ENCODE measurements around the gene RAB11A.

Gene RAB11A

DNA sequence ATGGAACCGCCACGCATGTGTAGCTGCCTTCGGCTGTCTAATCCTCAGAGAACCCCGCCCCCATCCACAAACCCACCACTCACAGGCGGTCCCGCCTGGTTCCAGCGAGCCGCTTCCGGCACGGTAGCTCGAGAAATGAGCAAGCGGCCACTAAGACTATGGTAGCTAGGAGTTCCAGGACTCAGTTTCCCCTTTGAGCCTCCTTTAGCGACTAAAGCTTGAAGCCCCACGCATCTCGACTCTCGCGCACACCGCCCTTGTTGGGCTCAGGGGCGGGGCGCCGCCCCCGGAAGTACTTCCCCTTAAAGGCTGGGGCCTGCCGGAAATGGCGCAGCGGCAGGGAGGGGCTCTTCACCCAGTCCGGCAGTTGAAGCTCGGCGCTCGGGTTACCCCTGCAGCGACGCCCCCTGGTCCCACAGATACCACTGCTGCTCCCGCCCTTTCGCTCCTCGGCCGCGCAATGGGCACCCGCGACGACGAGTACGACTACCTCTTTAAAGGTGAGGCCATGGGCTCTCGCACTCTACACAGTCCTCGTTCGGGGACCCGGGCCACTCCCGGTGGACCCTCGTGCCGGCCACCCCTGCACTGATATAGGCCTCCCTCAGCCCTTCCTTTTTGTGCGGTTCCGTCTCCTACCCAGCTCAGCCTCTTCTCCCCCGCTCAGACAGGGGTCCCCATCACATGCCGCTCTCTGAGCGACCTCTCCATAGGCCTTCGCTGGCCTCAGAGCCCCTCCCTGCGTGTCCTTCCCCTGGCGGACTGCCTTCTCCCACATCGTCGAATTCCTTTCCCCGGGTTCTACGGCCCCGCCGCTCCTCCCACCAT is at the start of gene RAB11A:
RAB11A (plus strand) TSS at position 366 of the 828 bp plus-strand sequence; CDS start at position 461, 95 bp downstream.
- DNase-seq: peak; percentile 99

DNA sequence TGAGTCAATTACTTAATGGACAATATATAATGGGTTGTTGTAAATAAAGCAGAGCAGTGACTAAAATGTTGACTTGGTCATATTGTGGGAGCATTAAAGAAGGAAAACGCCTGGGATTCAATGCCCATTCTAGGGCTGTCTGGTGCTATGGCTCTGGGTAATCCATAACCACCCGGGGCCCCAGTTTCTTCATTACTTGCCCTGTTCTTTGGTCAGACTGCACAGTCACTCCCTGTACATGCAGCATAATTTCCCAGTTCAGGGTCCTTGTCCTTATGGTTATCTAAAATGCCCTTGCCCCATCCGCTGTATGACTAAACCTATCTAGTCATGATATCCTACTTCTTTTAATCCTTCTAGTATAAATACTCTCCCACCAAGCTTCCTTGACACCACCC is 49.7 kb upstream of the RAB11A start:
- peak; percentile 91 for DNase-seq

DNA sequence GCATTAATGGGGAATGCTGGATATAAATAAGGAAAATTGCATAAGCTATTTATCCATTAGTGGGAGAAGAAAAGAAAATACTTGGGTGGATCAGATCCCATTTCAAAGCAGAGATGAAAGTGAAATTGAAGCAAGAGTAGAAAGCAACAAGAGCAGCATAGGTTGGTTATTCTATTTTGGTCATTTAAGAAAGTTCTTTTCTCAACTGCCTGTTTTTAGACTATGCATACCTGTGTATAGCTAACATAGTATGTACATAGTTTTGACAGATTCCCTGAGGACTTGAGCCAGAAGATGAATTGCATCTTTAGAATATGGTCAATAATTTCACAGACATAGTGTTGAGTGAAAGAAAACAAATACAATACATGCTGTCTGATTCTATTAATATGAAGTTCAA is 48.2 kb upstream of the RAB11A start:
- DNase-seq: no peak

DNA sequence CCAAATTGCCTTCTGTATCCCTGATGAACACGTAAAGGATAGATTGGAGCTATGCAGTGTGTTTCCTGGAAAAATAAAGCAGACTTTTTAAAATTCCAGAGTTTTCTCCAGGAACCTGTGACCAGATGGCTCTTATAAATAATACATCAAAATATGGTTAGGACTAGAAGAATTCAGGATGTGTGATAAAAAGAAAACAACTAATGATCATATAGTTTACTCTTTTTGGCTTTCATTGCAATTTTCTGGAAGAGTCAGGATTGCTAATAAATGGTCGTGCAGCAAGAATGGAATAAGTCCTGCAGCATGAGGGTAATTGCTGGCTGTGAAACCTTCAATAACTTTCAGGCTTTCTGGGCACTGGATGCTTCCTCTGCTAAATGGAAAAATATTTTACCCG is 47.0 kb upstream of the RAB11A start:
- DNase-seq: no peak

DNA sequence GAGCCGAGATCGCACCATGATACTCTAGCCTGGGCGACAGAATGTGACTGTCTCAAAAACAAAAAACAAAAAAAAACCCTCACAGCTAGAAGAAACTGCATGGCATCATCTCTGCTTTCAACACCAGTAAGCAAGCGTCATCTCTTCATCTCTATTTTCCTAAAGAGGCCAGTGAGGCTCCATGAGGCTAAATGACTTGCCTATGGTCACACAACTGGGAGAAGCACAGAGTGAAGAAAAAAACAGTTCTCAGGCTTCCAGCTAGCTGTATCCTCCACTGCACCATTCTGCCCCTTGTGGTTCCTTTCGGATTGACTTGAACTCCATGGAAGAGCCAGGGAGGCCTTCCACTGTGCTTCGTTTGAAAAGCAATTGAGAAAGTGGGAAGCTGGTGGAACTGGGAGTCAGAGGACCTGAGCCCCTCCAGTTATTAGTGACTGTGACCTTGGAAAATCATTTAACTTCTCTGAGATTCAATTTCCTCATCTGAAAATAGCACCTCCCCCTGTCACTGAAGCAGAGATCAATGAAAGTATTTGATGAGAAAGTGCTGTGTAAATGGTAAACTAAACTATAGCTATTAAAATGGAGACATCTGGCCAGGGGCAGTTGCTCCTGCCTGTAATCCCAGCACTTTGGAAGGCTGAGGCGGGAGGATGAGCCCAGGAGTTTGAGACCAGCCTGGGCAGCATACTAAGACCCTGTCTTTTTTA is 45.1 kb upstream of the RAB11A start:
- DNase-seq: peak; percentile 84

DNA sequence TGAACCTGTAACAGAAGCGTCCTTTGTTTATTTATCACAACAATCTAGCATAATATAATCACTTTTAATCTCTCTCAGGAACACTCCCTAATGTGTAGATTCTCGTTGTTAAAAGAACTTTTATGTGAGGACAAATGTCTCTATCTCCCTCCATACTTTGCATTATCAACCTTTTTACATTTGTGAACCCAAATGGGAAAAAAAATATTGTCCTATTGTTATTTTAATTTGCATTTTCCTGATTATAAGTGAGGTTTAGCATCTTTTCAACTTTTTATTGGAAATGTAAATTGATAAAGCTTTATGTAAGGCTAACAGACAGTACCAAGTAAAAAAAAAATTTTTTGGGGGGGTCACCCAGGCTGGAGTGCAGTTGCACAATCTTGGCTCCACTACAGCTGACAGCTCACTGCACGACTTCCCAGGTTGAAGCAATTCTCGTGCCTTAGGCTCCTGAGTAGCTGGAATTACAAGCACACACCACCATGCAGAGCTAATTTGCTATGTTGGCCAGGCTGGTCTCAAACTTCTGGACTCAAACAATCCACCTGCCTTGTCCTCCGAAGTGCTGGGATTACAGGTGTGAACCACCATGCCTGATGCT is 44.2 kb upstream of the RAB11A start:
- DNase-seq: no peak

DNA sequence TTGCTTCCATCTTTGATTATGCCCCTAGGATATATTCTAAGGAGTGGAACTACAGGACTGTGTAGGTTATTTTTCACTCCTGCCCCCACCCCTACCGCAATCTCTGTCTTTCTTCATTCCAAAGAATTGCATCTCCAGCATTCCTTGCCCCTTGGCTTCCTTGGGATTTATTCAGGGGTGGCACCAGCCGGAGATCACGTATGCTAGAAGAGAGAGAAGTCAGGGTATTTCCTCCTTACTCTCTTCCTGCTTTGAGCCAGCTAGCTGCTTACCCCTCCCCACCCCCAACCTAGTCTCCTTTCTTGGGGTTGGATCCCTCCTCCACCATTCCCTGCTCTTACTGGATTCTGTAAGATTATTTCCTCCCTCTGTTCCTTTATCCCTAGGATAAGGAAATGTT is 42.2 kb upstream of the RAB11A start:
- DNase-seq: no peak

DNA sequence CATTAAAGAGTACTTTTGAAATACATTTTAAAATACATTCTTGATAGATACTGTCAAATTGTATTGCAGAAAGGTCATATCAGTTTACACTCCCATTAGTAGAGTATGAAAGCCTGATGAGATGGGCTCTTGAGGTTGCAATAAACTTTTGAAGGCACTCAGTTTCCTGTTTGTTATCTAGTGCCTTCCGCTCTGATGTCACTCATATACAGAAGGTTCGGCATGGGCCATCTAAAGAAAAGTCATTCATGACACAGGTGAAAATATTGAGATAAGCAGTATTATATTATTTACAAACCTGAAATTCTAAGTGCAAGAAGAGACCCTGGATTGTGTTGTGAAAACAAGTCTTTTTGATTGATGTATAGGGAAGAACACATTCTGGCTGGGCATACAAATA is 40.7 kb upstream of the RAB11A start:
- peak; percentile 66 for DNase-seq

DNA sequence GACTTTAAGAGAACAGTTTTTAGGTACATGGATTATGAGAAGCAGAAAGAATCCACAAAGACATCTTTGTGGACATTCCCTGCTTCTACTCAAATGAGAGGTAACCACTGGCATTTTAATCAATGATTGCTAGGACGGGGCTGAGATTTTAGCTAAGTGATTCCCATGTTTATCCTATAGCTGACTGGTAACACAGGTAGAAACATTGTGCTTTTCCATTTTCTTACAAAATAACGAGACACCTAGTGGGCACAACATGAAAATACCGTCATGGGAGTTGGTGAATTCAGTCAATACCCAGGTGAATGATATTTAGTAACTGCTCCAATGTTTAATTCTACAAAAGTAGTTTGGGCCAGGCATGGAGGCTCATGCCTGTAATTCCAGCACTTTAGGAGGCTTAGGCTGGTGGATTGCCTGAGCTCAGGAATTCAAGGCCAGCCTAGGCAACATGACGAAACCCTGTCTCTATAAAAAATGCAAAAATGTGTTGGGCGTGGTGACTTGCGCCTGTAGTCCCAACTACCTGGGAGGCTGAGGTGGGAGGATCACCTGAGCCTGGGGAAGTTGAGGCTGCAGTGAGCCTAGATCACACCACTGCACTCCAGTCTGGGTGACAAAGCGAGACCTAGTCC is 40.0 kb upstream of the RAB11A start:
- DNase-seq: peak; percentile 68

DNA sequence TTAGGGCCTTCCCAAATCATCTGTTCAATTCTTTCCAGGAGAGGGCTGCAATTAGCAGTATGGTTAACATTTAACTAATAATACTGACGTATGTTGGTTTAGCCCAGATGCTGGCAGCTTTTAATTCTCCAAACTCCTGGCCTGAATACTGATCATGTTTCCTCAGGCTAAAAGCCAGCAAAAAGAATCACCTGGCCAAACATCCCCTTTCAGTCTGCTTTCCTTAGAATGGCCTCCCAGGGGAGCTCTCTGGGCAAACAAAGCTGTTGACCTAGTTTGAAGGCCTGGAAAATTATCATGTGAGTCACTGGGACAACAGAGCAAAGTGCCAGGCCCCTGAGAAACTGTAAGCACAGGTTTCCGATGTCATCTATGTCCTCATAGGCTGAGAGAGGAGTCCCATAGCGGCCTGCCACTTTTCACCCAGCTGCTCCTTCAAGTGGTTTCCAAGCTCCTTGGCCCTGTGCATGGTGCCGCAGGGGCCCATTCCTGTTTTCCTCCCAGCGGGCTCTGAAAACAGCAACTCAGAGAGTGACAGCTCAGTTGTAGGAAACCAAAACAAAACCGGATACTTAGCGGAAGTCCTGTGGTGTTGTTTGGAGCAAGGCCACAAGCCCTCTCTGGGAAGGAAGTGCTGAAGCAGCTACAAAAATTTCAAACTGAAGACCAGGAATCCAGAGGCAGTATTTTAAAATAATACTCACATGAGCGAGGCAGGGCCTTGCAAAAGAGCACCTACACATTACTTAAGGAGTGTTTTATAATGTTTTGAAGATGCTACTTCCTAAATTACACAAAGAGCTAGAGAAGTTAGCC is 36.5 kb upstream of the RAB11A start:
- DNase-seq: peak; percentile 88

DNA sequence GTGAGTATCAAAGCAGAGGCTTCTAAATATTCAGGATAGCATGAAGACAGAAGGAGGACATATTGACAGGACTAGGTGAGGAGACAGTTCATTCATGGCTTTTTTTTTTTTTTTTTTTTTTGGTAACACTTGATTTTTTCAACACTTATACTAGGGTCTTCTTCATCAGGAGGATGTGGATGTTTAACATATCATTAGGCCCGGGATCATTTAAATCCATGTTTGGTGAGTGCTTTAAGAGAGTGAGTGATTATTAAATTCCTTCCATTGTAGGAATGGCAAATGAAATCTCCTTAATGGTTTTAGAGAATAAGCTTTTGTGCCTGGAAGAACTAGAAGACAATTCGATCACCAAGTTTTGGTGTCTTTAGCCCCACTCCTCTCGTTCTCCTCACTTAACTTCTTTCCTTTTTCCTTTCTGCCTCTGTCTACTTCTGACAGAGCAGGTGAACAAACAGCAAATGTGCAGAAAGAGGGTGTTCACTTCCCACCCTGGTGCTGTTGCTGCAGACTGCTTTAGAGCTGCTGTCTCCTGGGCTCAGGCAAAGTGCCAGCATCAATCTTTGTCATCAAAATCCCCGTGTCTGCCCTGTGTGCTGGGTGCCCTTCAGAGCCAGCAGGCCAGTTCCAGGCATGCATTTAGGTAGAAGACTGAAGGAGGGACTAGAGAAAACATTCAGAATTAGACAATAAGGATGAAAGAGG is 35.6 kb upstream of the RAB11A start:
- DNase-seq: peak; percentile 29

DNA sequence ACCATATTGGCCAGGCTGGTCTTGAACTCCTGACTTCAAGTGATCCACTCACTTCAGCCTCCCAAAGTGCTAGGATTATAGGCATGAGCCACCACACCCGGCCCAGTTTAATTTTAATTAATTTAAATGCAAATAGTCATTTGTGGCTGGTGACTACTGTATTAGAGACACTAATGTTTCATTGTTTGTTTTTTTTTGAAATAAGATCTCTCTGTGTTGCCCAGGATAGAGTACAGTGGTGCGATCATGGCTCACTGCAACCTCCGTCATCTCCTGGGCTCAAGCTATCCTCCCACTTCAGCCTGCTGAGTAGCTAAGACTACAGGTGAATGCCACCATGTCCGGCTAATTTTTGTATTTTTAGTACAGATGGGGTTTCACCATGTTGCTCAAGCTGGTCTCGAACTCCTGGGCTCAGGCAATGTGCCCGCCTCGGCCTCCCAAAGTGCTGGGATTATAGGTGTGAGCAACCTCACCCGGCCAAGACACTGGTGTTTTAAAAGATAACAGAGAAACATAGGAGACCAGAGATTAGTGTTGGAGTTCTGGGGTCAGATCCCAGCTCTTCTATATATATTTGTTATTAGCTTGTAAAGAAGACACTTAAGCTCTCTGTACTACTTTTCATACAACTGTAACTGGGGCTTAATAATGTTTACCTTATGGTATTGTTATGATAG is 34.5 kb upstream of the RAB11A start:
- no peak for DNase-seq

DNA sequence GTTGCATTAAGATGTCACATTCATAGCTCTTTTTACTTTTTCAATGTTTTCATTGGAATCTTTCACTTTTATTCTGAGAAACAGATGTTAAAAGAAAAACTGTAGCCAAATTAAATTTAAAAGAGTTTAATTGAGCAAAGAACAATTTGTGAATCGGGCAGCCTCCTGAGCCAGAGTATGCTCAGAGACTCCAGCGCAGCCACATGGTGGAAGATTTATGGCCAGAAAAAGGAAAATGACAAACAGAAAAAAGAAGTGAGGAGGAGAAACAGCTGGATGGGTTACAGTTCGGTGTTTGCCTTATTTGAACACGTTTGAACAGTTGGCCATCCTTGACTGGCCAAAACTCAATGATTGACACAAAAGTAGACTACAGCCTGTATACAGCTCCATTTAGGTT is 33.8 kb upstream of the RAB11A start:
- DNase-seq: no peak

DNA sequence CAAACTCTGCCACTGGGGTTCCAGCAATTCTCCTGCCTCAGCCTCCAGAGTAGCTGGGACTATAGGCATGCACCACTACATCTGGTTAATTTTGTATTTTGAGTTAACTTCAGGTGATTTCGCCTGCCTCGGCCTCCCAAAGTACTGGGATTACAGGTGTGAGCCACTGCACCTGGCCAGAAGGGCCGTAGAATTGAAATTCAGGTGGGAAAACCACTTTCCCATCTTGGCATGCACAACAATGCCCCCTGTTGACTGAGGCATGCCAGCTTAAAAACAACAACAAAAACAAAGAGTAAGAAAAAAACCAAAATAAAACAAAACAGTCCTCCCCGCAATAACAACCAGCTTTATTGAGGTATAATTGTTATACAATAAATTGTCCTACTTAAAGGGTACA is 32.6 kb upstream of the RAB11A start:
- DNase-seq: no peak

DNA sequence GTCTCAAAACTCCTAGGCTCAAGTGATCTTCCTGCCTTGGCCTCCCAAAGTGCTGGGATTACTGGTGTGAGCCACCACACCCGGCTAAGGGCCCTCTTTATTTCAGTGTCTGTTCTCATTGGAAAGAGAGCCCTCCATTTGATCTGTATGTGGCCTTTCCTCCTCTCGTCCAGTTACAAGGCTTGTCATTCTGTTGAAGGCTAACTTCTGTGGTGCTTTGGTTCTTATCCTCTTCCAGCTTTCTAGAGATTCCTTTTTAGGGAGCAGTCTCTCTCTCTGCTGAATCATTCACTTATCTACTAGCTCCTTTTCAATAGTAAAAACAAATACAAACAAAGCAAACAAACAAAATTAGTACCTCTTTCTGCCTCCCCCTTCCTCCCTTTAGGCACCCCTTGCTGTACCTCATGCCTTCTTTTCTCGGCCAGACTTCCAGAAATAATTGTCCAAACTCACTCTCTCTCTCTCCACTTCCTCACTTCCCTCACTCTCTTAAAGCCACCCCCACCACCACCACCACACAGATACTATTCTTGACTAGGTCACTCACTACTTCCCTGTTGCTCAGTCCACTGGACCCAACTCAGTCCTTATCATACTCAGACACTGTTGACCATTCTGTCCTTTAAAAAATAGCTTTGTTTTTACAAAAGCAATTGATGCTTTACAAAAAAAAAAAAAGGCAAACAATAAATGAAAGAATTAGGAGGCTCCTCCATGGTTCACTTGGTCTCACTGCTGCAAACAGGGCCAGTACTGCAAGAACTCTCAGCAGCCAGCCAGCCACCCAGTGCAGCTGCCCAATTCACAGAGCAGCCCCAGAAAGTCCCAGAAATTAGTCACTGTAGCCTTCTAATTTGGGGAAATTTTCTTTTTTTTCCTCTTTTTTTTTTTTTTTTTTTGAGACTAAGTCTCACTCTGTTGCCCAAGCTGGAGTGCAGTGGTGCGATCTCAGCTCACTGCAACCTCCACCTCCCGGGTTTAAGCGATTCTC is 31.7 kb upstream of the RAB11A start:
- peak; percentile 66 for DNase-seq

DNA sequence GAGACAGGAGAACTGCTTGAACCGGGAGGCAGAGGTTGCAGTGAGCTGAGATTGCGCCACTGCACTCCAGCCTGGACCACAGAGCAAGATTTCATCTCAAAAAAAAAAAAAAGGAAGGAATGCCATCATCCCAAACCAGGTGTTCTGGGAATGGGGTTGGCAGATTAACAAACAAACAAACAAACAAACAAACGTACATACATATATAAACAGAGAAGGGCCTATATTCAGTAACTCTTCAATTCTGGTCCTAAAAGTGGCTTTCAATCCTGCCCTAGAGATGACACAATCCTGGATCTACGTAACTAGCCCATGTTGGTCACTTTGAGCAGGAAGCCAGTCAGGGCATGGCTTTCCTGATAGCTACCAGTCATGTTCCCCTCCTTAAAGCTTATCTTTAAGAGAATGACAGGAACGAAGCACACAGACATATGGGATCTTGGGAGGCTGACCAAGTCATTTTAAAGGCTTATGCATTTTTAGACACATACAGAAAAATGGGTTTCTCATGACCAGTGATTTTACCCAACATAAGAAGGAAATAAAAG is 29.9 kb upstream of the RAB11A start:
- peak; percentile 86 for DNase-seq

DNA sequence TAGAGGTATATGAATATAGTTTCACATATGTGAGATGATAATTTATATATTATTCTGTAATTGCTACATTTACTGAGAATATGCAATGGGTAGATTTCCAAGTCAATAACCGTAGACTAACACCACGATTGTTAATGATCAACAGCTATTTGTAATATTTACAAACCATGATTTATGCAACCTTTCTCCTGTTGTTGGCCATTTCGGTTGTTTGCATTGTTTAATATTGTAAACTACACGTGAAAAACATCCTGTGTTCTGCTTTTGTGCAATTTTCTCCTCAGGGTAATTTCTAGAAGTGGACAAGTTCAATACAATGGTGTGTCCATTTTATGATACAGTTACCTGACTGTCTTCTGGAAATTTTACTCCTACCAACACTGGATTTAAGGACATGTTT is 29.3 kb upstream of the RAB11A start:
- DNase-seq: no peak

DNA sequence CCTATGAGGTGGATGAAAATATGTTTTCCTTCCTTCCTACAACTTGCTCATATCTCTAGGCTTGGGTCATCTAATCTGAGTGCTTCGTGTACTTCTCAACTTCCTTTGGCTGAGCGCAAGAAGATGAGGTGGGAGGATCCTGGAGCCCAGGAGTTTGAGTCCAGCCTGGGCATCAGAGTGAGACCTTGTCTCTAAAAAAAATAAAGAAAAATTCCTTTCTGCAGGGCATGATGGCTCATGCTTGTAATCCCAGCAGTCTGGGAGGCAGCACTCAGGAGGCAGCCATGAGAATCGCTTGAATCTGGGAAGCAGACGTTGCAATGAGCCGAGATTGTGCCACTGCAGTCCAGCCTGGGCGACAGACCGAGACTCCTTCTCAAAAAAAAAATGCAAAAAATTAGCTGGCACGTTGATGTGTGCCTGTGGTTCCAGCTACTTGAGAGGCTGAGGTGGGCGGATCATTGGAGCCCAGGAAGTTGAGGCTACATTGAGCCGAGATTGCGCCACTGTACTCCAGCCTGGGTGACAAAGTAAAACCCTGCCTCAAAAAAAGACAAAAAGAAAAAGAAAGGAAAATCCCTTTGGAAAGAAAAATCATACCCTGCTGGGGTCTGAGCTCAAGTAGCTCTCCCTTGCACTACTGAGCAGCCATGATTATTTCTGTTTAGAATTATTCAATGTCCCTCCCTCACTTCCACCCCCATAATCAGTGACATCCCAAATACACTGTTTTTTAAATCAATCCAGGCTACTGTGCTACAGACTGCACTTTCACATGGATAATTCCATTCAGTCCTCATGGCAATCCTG is 28.0 kb upstream of the RAB11A start:
- no peak for DNase-seq
